ENCODE results near the gene SCD. TPM values are rescaled to one million over a fixed set of nuclear protein-coding genes. Genes with fewer than 3 reads are reported as not detected.

SCD gene
- total and polyA plus RNA-seq, 4 donors = 43.4 to 1,255 (median 234) TPM

DNA sequence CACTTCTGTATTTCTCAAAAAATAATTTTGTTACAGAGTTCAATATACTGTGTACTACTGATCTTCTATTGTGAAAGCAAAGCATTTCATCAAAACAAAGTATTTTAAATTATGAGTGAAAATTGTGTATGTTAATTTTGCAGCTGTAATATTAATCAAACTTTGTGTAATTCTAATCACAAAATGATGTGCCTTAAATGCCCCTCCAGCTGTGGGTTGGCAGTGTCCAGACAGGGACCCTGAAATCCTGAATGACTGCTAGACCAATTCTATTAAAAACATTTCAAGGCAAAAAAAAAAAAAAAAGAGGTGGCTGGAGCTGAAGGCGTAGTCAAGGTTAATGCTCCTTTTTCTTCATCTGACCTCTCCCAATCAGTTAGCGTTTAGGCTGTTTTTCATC is 36.2 kb downstream of the SCD start:
- peaks cover 0 to 5% (median 0%) of the 10 kb centered on the region in 4 donors for H3K4me1 ChIP-seq (ENCODE audit: control insufficient read depth in 4 of 4, insufficient read depth in 4 of 4, low read length in 3 of 4)
- no peak overlapping the region for H3K9ac ChIP-seq (ENCODE audit: low read depth in 1 of 2, low read length in 2 of 2)
- H3K36me3 ChIP-seq (ENCODE audit: control insufficient read depth in 4 of 4, insufficient read depth in 3 of 4, low read depth in 1 of 4, low read length in 3 of 4) = peaks cover 0 to 10% (median 5%) of the 10 kb centered on the region in 4 donors
- 92% methylated on average over 2 of the region's 2 CpGs for WGBS
- H3K27ac ChIP-seq (ENCODE audit: low read depth in 1 of 2, low read length in 2 of 2) = no peak overlapping the region
- TF ChIP-seq YY1 (IDR thresholded peaks at IDR 0.05) (no peak), GABPA (IDR thresholded peaks at IDR 0.05 in 1 of 2, conservative IDR thresholded peaks at IDR 0.05 in 1 of 2) (no peak), SP1 (IDR thresholded peaks at IDR 0.05) (no peak), NR2F2 (IDR thresholded peaks at IDR 0.05) (no peak), EGR1 (IDR thresholded peaks at IDR 0.05; ENCODE audit: low read depth in 2 of 2) (no peak), JUND (IDR thresholded peaks at IDR 0.05) (no peak), TAF1 (conservative IDR thresholded peaks at IDR 0.05) (no peak), RAD21 (IDR thresholded peaks at IDR 0.05) (no peak), FOXA1 (IDR thresholded peaks at IDR 0.05) (no peak), HNF4A (conservative IDR thresholded peaks at IDR 0.05) (no peak), HNF4G (IDR thresholded peaks at IDR 0.05) (no peak), RXRA (IDR thresholded peaks at IDR 0.05) (no peak), FOXA2 (IDR thresholded peaks at IDR 0.05) (no peak)
- TF ChIP-seq, protein P1, sequence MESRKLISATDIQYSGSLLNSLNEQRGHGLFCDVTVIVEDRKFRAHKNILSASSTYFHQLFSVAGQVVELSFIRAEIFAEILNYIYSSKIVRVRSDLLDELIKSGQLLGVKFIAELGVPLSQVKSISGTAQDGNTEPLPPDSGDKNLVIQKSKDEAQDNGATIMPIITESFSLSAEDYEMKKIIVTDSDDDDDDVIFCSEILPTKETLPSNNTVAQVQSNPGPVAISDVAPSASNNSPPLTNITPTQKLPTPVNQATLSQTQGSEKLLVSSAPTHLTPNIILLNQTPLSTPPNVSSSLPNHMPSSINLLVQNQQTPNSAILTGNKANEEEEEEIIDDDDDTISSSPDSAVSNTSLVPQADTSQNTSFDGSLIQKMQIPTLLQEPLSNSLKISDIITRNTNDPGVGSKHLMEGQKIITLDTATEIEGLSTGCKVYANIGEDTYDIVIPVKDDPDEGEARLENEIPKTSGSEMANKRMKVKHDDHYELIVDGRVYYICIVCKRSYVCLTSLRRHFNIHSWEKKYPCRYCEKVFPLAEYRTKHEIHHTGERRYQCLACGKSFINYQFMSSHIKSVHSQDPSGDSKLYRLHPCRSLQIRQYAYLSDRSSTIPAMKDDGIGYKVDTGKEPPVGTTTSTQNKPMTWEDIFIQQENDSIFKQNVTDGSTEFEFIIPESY (IDR thresholded peaks at IDR 0.05) = no peak
- TF ChIP-seq, protein P2, sequence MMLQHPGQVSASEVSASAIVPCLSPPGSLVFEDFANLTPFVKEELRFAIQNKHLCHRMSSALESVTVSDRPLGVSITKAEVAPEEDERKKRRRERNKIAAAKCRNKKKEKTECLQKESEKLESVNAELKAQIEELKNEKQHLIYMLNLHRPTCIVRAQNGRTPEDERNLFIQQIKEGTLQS (IDR thresholded peaks at IDR 0.05) = no peak
- TF ChIP-seq, protein P3, sequence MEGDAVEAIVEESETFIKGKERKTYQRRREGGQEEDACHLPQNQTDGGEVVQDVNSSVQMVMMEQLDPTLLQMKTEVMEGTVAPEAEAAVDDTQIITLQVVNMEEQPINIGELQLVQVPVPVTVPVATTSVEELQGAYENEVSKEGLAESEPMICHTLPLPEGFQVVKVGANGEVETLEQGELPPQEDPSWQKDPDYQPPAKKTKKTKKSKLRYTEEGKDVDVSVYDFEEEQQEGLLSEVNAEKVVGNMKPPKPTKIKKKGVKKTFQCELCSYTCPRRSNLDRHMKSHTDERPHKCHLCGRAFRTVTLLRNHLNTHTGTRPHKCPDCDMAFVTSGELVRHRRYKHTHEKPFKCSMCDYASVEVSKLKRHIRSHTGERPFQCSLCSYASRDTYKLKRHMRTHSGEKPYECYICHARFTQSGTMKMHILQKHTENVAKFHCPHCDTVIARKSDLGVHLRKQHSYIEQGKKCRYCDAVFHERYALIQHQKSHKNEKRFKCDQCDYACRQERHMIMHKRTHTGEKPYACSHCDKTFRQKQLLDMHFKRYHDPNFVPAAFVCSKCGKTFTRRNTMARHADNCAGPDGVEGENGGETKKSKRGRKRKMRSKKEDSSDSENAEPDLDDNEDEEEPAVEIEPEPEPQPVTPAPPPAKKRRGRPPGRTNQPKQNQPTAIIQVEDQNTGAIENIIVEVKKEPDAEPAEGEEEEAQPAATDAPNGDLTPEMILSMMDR (IDR thresholded peaks at IDR 0.05; ENCODE audit: low read depth, low read length, missing input control) = no peak
- TF ChIP-seq, protein P4, sequence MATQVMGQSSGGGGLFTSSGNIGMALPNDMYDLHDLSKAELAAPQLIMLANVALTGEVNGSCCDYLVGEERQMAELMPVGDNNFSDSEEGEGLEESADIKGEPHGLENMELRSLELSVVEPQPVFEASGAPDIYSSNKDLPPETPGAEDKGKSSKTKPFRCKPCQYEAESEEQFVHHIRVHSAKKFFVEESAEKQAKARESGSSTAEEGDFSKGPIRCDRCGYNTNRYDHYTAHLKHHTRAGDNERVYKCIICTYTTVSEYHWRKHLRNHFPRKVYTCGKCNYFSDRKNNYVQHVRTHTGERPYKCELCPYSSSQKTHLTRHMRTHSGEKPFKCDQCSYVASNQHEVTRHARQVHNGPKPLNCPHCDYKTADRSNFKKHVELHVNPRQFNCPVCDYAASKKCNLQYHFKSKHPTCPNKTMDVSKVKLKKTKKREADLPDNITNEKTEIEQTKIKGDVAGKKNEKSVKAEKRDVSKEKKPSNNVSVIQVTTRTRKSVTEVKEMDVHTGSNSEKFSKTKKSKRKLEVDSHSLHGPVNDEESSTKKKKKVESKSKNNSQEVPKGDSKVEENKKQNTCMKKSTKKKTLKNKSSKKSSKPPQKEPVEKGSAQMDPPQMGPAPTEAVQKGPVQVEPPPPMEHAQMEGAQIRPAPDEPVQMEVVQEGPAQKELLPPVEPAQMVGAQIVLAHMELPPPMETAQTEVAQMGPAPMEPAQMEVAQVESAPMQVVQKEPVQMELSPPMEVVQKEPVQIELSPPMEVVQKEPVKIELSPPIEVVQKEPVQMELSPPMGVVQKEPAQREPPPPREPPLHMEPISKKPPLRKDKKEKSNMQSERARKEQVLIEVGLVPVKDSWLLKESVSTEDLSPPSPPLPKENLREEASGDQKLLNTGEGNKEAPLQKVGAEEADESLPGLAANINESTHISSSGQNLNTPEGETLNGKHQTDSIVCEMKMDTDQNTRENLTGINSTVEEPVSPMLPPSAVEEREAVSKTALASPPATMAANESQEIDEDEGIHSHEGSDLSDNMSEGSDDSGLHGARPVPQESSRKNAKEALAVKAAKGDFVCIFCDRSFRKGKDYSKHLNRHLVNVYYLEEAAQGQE (IDR thresholded peaks at IDR 0.05) = no peak
- TF ChIP-seq, protein P5, sequence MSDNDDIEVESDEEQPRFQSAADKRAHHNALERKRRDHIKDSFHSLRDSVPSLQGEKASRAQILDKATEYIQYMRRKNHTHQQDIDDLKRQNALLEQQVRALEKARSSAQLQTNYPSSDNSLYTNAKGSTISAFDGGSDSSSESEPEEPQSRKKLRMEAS (IDR thresholded peaks at IDR 0.05) = no peak
- no peak for DNase-seq (ENCODE audit: low spot score)
- no peaks in the 10 kb centered on the region for H3K27me3 ChIP-seq (ENCODE audit: control insufficient read depth in 4 of 4, insufficient read depth in 4 of 4, low read length in 3 of 4)
- no peak overlapping the region for H3K4me3 ChIP-seq (ENCODE audit: low read depth in 1 of 3, low read length in 3 of 3)
- H3K9me3 ChIP-seq (ENCODE audit: control insufficient read depth in 4 of 4, low read length in 3 of 4) = no peaks in the 10 kb centered on the region
